ENCODE measurements around the gene SEPHS1.
"Not testable (repeated sequence)": the region's sequence is repeated elsewhere in the genome, so short reads cannot be mapped to it uniquely, and the experiment has no call there.

The SEPHS1 gene

GRCh38 chr10:13327534-13327933 is 20.6 kb downstream of the SEPHS1 start:
- no peak for DNase-seq

- DNase-seq: no peak
These were observed 25.4 kb downstream of the SEPHS1 start for GRCh38 chr10:13322615-13323148.

- no peak for DNase-seq
These were observed 26.5 kb downstream of the SEPHS1 start for GRCh38 chr10:13321576-13321975.

GRCh38 chr10:13319166-13319565 is 28.9 kb downstream of the SEPHS1 start:
- no peak for DNase-seq

GRCh38 chr10:13317474-13317873 is 30.6 kb downstream of the SEPHS1 start:
- DNase-seq: no peak

GRCh38 chr10:13316635-13317311 is 31.3 kb downstream of the SEPHS1 start:
- no peak for DNase-seq

- DNase-seq: no peak
These were observed 32.7 kb downstream of the SEPHS1 start for GRCh38 chr10:13315361-13315760.

- no peak for DNase-seq
These were observed 36.9 kb downstream of the SEPHS1 start for GRCh38 chr10:13311177-13311575.

- no peak for DNase-seq
These were observed 37.4 kb downstream of the SEPHS1 start for GRCh38 chr10:13310518-13311176.

- DNase-seq: no peak
These were observed 38.3 kb downstream of the SEPHS1 start for GRCh38 chr10:13309792-13310191.

- no peak for DNase-seq
These were observed 40.0 kb downstream of the SEPHS1 start for GRCh38 chr10:13308096-13308495.

- no peak for DNase-seq
These were observed 42.0 kb downstream of the SEPHS1 start for GRCh38 chr10:13306103-13306502.

GRCh38 chr10:13302821-13303555 is 45.1 kb downstream of the SEPHS1 start:
- DNase-seq: no peak

- DNase-seq: peak; percentile 86
These were observed 48.4 kb downstream of the SEPHS1 start, which contains the start of gene PHYH for GRCh38 chr10:13299437-13300287. TSS of gene PHYH (minus strand) at chr10:13300064. CDS start at chr10:13300042, 22 bp downstream.

GRCh38 chr10:13298748-13299436 is 49.2 kb downstream of the SEPHS1 start:
- no peak for DNase-seq

- DNase-seq: no peak
These were observed 51.6 kb downstream of the SEPHS1 start for GRCh38 chr10:13296476-13296875.

GRCh38 chr10:13294784-13295183 is 53.3 kb downstream of the SEPHS1 start:
- DNase-seq: no peak

GRCh38 chr10:13291821-13292773 is 56.0 kb downstream of the SEPHS1 start:
- no peak for DNase-seq

GRCh38 chr10:13291061-13291460 is 57.0 kb downstream of the SEPHS1 start:
- DNase-seq: no peak

GRCh38 chr10:13284050-13284449 is 64.0 kb downstream of the SEPHS1 start:
- DNase-seq: no peak

- not testable (repeated sequence) for DNase-seq
These were observed 65.7 kb downstream of the SEPHS1 start for GRCh38 chr10:13282348-13282747.

All from activated CD4-positive, alpha-beta T cell treated with anti-CD3 and anti-CD28 coated beads, Interleukin-10, Interleukin-2, amounts not matched to agents 100 ng/mL and 50 ng/mL, durations not matched to agents 16 hours and 8 hours (primary cell).